ENCODE measurements around the gene ARHGAP6.
"Not testable (repeated sequence)": the region's sequence is repeated elsewhere in the genome, so short reads cannot be mapped to it uniquely, and the experiment has no call there.

ARHGAP6 gene

DNA sequence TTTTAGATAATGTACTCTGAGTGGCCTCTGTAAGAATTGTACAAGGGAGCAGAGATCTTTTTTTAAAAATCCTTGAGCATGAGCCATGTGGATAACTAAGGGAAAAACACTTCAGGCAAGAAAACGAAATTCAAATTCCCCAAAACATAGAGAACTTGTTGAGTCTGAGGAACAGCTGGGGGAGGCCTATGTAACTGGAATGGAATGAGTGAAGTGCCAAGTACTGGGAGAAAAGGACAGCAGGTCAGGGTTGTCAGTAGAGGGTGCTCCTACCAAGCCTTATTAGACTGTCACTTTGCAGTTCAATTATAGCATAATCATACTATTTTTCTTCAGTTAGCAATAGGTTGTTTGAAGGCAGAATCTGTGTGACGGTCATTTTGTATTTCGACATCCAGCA is 135.1 kb downstream of the ARHGAP6 start:
- no peak overlapping the region for H3K4me3 ChIP-seq (ENCODE audit: low read depth, low read length)
- TF ChIP-seq, protein P1, sequence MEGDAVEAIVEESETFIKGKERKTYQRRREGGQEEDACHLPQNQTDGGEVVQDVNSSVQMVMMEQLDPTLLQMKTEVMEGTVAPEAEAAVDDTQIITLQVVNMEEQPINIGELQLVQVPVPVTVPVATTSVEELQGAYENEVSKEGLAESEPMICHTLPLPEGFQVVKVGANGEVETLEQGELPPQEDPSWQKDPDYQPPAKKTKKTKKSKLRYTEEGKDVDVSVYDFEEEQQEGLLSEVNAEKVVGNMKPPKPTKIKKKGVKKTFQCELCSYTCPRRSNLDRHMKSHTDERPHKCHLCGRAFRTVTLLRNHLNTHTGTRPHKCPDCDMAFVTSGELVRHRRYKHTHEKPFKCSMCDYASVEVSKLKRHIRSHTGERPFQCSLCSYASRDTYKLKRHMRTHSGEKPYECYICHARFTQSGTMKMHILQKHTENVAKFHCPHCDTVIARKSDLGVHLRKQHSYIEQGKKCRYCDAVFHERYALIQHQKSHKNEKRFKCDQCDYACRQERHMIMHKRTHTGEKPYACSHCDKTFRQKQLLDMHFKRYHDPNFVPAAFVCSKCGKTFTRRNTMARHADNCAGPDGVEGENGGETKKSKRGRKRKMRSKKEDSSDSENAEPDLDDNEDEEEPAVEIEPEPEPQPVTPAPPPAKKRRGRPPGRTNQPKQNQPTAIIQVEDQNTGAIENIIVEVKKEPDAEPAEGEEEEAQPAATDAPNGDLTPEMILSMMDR (IDR thresholded peaks at IDR 0.05; ENCODE audit: borderline replicate concordance, insufficient read depth, low read depth, low read length): no peak

DNA sequence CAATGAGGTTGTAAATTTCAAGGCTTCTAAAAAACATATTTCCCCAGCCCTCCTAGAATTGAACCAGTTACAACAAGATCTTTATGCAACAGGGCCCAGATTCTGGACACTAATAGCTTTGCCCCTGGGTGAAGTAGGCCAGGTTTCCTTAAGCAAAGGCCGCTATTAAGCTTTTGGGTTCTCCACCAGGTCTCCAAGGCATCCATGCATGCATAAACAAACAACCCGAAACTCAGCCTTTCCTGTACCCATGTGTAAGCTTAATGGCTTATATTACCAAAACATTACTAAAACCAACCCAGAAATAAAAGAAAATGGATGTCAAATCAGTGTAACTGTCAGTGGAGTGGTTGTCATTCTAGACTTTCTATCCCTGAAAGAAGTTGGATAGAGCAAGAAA is 137.1 kb downstream of the ARHGAP6 start:
- TF ChIP-seq, protein P1 (IDR thresholded peaks at IDR 0.05; ENCODE audit: borderline replicate concordance, insufficient read depth, low read depth, low read length): no peak
- H3K4me3 ChIP-seq (ENCODE audit: low read depth, low read length): no peak overlapping the region

DNA sequence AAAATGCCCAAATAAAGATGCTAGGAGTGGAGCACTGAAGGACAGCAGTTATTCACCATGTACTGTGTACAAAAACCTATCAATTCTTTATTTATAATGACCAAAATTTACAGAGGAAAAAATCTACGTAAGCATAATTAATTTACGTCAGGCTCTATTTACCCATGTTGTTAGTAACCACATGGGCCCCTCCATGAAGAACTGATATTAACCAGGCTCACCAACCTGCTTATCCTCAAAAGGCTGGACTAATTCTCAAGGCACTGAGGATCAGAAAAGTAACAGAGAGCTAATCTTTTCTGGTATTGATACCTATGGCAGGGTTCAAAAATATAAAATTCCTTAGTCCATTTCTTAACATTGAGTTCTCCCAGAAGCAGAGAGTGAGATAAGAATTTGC is 140.0 kb downstream of the ARHGAP6 start:
- no peak overlapping the region for H3K4me3 ChIP-seq (ENCODE audit: low read depth, low read length)
- TF ChIP-seq, protein P1 (IDR thresholded peaks at IDR 0.05; ENCODE audit: borderline replicate concordance, insufficient read depth, low read depth, low read length): no peak

DNA sequence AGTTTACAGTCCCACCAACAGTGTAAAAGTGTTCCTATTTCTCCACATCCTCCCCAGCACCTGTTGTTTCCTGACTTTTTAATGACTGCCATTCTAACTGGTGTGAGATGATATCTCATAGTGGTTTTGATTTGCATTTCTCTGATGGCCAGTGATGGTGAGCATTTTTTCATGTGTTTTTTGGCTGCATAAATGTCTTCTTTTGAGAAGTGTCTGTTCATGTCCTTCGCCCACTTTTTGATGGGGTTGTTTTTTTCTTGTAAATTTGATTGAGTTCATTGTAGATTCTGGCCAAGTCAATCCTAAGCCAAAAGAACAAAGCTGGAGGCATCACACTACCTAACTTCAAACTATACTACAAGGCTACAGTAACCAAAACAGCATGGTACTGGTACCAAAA is 146.5 kb downstream of the ARHGAP6 start:
- not testable (repeated sequence) for H3K4me3 ChIP-seq (ENCODE audit: low read depth, low read length)

DNA sequence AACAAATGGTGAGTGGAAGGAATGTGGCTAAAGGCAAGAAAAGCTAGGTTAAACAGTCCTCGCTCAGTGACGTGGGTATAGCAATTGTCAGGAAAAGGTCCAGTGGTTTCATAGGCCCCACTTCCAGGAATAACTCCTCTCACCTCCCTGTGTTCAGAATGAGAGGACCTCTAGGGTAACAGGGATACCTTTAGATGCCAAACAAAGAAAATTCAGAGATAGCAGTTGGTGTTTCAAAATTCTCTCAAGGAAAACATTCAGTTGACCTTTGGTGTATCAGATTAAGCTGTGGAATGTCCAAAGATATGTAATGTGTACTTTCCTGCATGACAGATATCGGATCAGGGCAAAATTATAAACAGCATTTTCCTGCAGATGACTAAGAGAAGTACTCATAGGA is 155.9 kb downstream of the ARHGAP6 start:
- TF ChIP-seq, protein P1 (IDR thresholded peaks at IDR 0.05; ENCODE audit: borderline replicate concordance, insufficient read depth, low read depth, low read length): no peak
- H3K4me3 ChIP-seq (ENCODE audit: low read depth, low read length): no peak overlapping the region

DNA sequence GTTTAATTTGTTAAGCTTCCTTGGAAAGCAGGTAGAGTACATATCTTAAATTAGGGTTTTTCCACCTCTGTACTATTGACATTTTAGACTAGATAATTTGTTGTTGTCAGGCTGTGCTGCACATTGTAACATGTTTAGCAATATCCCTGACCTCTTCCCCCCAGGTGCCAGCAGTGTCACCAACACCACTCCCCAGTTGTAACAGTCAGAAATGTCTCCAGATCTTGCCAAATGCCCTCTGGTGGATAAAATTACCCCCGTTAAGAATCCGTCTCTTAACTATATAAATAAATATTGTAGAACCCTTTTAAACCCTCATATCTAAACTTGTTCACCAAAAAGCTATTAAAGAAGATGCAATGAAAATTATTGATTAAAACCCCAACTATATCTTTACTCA is 161.5 kb downstream of the ARHGAP6 start:
- TF ChIP-seq, protein P1 (IDR thresholded peaks at IDR 0.05; ENCODE audit: borderline replicate concordance, insufficient read depth, low read depth, low read length): no peak
- no peak overlapping the region for H3K4me3 ChIP-seq (ENCODE audit: low read depth, low read length)

DNA sequence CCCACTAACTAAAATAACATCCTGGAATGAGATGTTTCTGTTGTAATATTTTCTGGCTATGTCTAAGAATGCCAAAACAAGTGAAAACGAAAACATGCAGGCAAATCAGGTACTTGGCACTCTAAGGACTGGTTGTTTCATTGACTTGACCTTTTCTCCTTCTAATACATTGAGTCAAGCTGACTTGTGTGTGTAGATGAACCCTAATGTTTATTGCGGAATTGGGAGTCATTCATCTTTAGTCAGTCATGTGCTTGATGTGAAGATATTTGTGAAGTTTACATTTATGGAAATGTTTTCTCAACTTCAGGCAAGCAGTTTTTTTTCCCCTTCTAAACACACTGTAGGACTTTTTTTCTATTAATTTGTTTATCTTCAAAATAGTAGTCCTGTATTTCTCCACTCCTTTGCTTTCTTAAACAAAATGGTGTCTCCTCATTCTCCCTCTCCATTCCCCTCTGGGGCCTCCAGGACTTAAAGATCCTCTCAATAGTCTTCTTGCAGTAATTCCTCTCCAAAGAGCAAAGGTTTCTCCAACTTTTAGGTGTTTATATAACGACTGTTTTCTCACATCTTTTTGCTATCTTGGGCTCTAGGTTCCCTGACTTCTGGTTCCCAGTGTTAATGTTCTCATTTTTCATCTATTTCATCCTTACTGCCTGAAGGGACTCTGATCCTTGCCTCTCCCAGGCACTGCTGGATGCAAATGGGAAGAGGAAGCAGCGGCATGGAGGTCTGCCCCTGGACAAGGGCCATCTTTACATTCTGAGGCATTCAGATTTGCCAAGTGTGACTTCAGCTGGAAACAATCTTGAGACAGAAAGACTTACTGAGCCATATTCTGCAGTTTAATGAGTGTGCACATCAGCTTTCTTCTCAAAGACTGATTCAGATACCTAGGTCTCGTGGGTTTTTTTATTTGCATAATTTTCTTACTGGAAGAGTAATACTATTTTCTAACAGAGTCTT is 166.4 kb downstream of the ARHGAP6 start:
- TF ChIP-seq, protein P1 (IDR thresholded peaks at IDR 0.05; ENCODE audit: borderline replicate concordance, insufficient read depth, low read depth, low read length): no peak
- H3K4me3 ChIP-seq (ENCODE audit: low read depth, low read length): no peak overlapping the region

DNA sequence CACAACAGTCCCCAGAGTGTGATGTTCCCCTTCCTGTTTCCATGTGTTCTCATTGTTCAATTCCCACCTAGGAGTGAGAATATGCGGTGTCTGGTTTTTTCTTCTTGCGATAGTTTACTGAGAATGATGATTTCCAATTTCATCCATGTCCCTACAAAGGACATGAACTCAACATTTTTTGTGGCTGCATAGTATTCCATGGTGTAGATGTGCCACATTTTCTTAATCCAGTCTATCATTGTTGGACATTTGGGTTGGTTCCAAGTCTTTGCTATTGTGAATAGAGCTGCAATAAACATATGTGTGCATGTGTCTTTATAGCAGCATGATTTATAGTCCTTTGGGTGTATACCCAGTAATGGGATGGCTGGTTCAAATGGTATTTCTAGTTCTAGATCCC is 174.3 kb downstream of the ARHGAP6 start:
- H3K4me3 ChIP-seq (ENCODE audit: low read depth, low read length): not testable (repeated sequence)

Measured in GM12875 (cell line).